ENCODE data around the gene NUDT8. TPM values are rescaled to one million over a fixed set of nuclear protein-coding genes. Genes with fewer than 3 reads are reported as not detected.

Gene NUDT8
- total RNA-seq, 1 donor: 4.7 TPM

DNA sequence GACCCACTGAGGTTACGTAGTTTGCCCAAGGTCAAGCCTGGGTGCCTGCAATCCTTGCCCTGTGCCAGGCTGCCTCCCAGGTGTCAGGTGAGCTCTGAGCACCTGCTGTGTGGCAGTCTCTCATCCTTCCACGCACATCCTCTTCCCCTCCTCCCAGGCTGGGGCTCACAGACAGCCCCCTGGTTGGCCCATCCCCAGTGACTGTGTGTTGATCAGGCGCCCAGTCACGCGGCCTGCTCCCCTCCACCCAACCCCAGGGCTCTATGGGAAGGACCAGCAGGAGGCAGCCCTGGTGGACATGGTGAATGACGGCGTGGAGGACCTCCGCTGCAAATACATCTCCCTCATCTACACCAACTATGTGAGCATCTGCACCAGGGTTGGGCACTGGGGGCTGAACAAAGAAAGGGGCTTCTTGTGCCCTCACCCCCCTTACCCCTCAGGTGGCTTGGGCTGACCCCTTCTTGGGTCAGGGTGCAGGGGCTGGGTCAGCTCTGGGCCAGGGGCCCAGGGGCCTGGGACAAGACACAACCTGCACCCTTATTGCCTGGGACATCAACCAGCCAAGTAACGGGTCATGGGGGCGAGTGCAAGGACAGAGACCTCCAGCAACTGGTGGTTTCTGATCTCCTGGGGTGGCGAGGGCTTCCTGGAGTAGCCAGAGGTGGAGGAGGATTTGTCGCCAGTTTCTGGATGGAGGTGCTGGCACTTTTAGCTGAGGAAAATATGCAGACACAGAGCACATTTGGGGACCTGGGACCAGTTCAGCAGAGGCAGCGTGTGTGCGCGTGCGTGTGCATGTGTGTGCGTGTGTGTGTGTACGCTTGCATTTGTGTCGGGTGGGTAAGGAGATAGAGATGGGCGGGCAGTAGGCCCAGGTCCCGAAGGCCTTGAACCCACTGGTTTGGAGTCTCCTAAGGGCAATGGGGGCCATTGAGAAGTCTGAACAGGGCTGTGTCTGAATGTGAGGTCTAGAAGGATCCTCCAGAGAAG is 44.6 kb downstream of the NUDT8 start:
- TF ChIP-seq, protein P1, sequence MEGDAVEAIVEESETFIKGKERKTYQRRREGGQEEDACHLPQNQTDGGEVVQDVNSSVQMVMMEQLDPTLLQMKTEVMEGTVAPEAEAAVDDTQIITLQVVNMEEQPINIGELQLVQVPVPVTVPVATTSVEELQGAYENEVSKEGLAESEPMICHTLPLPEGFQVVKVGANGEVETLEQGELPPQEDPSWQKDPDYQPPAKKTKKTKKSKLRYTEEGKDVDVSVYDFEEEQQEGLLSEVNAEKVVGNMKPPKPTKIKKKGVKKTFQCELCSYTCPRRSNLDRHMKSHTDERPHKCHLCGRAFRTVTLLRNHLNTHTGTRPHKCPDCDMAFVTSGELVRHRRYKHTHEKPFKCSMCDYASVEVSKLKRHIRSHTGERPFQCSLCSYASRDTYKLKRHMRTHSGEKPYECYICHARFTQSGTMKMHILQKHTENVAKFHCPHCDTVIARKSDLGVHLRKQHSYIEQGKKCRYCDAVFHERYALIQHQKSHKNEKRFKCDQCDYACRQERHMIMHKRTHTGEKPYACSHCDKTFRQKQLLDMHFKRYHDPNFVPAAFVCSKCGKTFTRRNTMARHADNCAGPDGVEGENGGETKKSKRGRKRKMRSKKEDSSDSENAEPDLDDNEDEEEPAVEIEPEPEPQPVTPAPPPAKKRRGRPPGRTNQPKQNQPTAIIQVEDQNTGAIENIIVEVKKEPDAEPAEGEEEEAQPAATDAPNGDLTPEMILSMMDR (IDR thresholded peaks at IDR 0.05; ENCODE audit: insufficient read depth, low read depth, low read length): no peak
- H3K4me3 ChIP-seq (ENCODE audit: low read depth, low read length): peak overlapping the region; percentile 80
- no peak for DNase-seq (ENCODE audit: low read depth)

- TF ChIP-seq, protein P1 (IDR thresholded peaks at IDR 0.05; ENCODE audit: insufficient read depth, low read depth, low read length): no peak
- peak overlapping the region; percentile 80 for H3K4me3 ChIP-seq (ENCODE audit: low read depth, low read length)
- peak; percentile 67 for DNase-seq (ENCODE audit: low read depth)
These were observed 45.4 kb downstream of the NUDT8 start for GRCh38 chr11:67584205-67584880.

DNA sequence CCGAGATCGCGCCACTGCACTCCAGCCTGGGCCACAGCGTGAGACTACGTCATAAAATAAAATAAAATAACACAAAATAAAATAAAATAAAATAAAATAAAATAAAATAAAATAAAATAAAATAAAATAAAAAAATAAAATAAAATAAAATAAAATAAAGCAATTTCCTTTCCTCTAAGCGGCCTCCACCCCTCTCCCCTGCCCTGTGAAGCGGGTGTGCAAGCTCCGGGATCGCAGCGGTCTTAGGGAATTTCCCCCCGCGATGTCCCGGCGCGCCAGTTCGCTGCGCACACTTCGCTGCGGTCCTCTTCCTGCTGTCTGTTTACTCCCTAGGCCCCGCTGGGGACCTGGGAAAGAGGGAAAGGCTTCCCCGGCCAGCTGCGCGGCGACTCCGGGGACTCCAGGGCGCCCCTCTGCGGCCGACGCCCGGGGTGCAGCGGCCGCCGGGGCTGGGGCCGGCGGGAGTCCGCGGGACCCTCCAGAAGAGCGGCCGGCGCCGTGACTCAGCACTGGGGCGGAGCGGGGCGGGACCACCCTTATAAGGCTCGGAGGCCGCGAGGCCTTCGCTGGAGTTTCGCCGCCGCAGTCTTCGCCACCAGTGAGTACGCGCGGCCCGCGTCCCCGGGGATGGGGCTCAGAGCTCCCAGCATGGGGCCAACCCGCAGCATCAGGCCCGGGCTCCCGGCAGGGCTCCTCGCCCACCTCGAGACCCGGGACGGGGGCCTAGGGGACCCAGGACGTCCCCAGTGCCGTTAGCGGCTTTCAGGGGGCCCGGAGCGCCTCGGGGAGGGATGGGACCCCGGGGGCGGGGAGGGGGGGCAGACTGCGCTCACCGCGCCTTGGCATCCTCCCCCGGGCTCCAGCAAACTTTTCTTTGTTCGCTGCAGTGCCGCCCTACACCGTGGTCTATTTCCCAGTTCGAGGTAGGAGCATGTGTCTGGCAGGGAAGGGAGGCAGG is 46.2 kb downstream of the NUDT8 start, which contains the start of gene GSTP1:
Gene GSTP1 (plus strand): TSS at position 566 of the 958 bp plus-strand sequence. CDS start 32 bp downstream, at position 598.
- H3K4me3 ChIP-seq (ENCODE audit: low read depth, low read length): peak within 1 kb of the TSS; percentile 80
- DNase-seq (ENCODE audit: low read depth): peak; percentile 93
- TF ChIP-seq, protein P1 (IDR thresholded peaks at IDR 0.05; ENCODE audit: insufficient read depth, low read depth, low read length): peak; percentile 68

DNA sequence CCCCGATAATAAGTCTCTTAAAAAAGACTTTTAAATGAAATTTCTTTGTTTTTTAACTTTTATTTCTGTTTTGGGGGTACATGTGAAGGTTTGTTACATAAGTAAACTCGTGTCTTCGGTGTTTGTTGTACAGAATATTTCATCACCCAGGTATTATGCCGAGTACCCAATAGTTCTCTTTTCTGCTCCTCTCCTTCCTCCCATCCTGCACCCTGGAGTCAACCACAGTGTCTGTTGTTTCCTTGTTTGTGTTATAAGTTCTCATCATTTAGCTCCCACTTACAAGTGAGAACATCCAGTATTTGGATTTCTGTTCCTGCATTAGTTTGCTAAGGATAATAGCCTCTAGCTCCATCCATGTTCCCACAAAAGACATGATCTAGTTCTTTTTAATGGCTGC is 47.7 kb downstream of the NUDT8 start:
- no peak overlapping the region for H3K4me3 ChIP-seq (ENCODE audit: low read depth, low read length)
- DNase-seq (ENCODE audit: low read depth): no peak
- TF ChIP-seq, protein P1 (IDR thresholded peaks at IDR 0.05; ENCODE audit: insufficient read depth, low read depth, low read length): no peak

DNA sequence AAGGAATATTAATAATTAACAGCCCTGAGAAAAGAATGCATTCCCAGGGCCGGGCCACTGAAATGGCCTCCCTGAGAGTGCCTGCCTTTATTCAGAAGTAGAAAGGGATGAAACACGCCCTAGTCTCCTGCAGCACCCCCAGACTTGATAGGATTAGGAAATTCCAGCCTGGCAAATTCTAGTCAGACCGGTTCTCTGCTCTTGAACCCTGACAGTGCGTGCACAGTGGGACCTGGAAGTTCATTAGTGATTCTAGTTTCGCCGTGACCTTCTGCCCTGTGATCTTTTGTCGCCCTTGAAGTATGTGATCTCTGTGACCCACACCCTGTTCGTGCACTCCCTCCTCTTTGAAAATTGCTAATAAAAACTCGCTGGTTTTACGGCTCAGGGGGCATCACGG is 48.3 kb downstream of the NUDT8 start:
- TF ChIP-seq, protein P1 (IDR thresholded peaks at IDR 0.05; ENCODE audit: insufficient read depth, low read depth, low read length): no peak
- H3K4me3 ChIP-seq (ENCODE audit: low read depth, low read length): no peak overlapping the region
- DNase-seq (ENCODE audit: low read depth): no peak

DNA sequence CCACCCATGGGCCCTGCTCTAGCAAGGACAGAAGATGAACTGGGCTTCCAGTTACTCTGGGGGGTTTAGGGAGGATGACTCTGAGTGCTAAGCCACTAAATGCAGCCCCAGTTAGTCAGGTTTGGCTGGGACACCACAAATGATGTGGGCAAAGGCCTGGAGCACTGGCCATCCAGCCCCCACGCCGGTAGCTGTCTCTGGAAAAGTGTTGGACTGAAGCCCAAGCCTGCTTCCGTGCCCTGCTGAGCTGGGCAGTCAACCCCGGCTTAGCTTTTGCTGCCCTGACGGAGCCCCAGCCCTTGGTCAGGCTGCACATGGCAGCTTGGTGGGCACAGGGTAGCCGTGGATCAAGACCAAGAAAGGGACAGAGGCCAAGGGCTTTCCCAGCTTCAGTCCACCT is 51.8 kb downstream of the NUDT8 start:
- no peak overlapping the region for H3K4me3 ChIP-seq (ENCODE audit: low read depth, low read length)
- TF ChIP-seq, protein P1 (IDR thresholded peaks at IDR 0.05; ENCODE audit: insufficient read depth, low read depth, low read length): no peak
- no peak for DNase-seq (ENCODE audit: low read depth)

Measured in fibroblast of villous mesenchyme (primary cell).